GM19397 (cell line): ENCODE data around the gene FOXD4L3.
"Not testable (repeated sequence)": the region's sequence is repeated elsewhere in the genome, so short reads cannot be mapped to it uniquely, and the experiment has no call there.

Experiments used
- ATAC-seq: cut with Tn5 transposase; IDR thresholded peaks from one replicate; pipeline ENCODE4 v1.9.1; 2021; ENCODE audit warnings: mild to moderate bottlenecking, moderate library complexity; ENCODE audit not compliant: unreplicated experiment

The FOXD4L3 gene

GRCh38 chr9:68343992-68344391, 41.3 kb downstream of the FOXD4L3 start:
- not testable (repeated sequence) for ATAC-seq

- not testable (repeated sequence) for ATAC-seq
Measured at GRCh38 chr9:68351689-68352088, 49.0 kb downstream of the FOXD4L3 start.
